Esophagus muscularis mucosa (tissue), 2 donors: ENCODE results near the gene FBH1.

Source experiments
- EP300 ChIP-seq: sonication (generic); formaldehyde crosslinking; IDR thresholded peaks from one replicate; pipeline ENCODE4 v1.6.1; 2017; ENCODE audit warnings: antibody characterized with exemption
- POLR2A ChIP-seq: fragments of 450-650 bp; IDR thresholded peaks from one replicate; pipeline ENCODE4 v1.6.1; 2017; ENCODE audit warnings: antibody characterized with exemption, moderate library complexity, mild to moderate bottlenecking, low read depth

DNA sequence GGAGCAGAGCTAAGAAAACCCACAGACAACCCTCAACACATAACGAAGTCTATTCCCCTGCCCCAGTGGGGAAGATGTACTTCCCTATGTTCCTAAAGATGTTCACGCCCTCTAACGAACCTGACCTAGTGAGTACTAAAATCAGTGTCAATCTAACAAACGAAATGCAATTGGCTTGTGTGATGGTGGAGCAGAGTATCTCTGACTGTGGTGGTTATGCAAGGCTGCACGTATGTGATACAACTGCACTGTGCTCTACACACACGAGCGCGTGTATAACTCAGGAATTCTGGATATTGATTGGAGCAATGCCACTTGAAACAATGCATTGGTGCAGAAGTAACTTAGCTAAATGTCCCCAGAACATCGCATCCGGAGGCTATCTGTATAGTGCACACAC is 1.7 kb upstream of the FBH1 start:
- TF ChIP-seq EP300 (no peak), POLR2A (no peak)
